Tibial artery (tissue), 4 donors: ENCODE data around the gene TPRX1.

Source experiments
- DNase-seq, 2 donors: peaks; one replicate each; pipeline ENCODE4 v3.0.0-alpha.2; 2019
- H3K27ac ChIP-seq, 2 donors: fragments of 200-600 bp; sonication (generic) in 1 of 2; 1 replicate in 1 of 2; 2 replicates in 1 of 2; pipeline ENCODE4 v1.5.1; 2018 to 2019; ENCODE audit warnings: mild to moderate bottlenecking in 1 of 2
- H3K27me3 ChIP-seq, 2 donors: fragments of 200-600 bp; sonication (generic) in 1 of 2; one replicate each; pipeline versions ENCODE4 v1.5.1 to v1.6.0; 2016 to 2019
- H3K36me3 ChIP-seq, 3 donors: fragments of 200-600 bp; sonication (generic) in 2 of 3; one replicate each; pipeline ENCODE4 v1.5.1; 2016 to 2019; ENCODE audit warnings: mild to moderate bottlenecking in 2 of 3
- H3K4me1 ChIP-seq, 4 donors: fragments of 200-600 bp; sonication (generic) in 2 of 4; 1 replicate in 3 of 4; 2 replicates in 1 of 4; pipeline ENCODE4 v1.5.1; 2016 to 2019
- H3K4me3 ChIP-seq, 2 donors: fragments of 200-600 bp; sonication (generic) in 1 of 2; 1 replicate in 1 of 2; 2 replicates in 1 of 2; pipeline ENCODE4 v1.5.1; 2018 to 2019; ENCODE audit warnings: mild to moderate bottlenecking in 2 of 2
- H3K9me3 ChIP-seq, 3 donors: fragments of 200-600 bp; sonication (generic) in 1 of 3; one replicate each; pipeline ENCODE4 v1.5.1; 2016 to 2019
- CTCF ChIP-seq, 2 experiments: fragments of 200-600 bp in 1 of 2; fragments of 450-650 bp in 1 of 2; IDR thresholded peaks; one replicate each; pipeline ENCODE4 v1.5.1; 2017 to 2019; ENCODE audit warnings: antibody characterized with exemption in 2 of 2, mild to moderate bottlenecking in 1 of 2, moderate library complexity in 1 of 2
- intact Hi-C: fragments of 100-400 bp; cut with DNase I; formaldehyde crosslinking; loops from one replicate; pipeline ENCODE4 v1.15.0; 2023; ENCODE audit warnings: low total_unique reads

Gene TPRX1

GRCh38 chr19:47752440-47753211, 51.7 kb downstream of the TPRX1 start:
- H3K27ac ChIP-seq: no peak overlapping the region
- H3K9me3 ChIP-seq: no peaks in the 10 kb centered on the region
- TF ChIP-seq CTCF (IDR thresholded peaks at IDR 0.05): no peak
- peaks cover 0 to 13% (median 0%) of the 10 kb centered on the region in 4 donors for H3K4me1 ChIP-seq
- intact Hi-C loops: no loop called here
- no peak for DNase-seq
- H3K4me3 ChIP-seq: no peak overlapping the region
- H3K36me3 ChIP-seq: peaks cover 93 to 99% (median 96%) of the 10 kb centered on the region in 3 donors
- no peaks in the 10 kb centered on the region for H3K27me3 ChIP-seq
